ENCODE data around the gene LRRC15.

DNA sequence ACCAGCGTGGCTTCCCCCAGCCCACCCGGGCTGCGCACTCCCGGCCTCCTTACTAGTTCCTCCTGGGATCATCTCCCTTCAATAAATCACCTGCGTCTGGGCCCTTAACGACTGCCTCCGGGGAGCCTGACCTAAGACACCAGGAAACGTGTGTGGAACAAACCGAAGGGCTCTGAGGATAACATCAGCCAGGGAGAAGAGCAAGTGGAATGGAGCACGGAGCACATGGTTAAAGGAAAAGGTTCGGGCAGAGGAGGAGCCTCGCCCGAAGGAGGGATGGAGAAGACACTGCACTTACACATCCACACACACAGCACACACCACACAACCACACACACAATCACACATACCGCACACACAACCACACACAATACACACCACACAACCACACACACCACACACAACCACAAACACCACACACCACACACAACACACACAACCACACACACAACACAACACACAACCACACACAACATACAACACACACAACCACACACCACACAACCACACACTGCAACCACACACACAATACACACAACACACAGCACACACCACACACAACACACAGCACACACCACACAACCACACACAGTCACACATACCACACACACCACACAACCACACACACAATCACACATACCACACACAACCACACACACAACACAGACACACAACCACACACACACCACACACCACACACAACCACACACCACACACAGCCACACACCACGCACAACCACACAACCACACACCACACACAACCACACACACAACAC, 43.2 kb downstream of the LRRC15 start:
- peak; percentile 55 for TF ChIP-seq PKNOX1 (IDR thresholded peaks at IDR 0.05)
- TF ChIP-seq SP1 (IDR thresholded peaks at IDR 0.05) = no peak
- TF ChIP-seq TARDBP (IDR thresholded peaks at IDR 0.05) = no peak

Measured in HEK293T (cell line).